K562 (cell line): Measurements from ENCODE around the gene TEDDM1. TPM values are rescaled to one million over a fixed set of nuclear protein-coding genes. Genes with fewer than 3 reads are reported as not detected.
A peak's percentile ranks its signal among the peaks of the same experiment; 100 is the strongest.

ENCODE experiments used
- ATAC-seq: fragments of 200-7000 bp; cut with Tn5 transposase; 3 replicates; pipeline ENCODE4 v1.9.1; 2020; ENCODE audit warnings: moderate library complexity
- BruUV-seq: library from RNA; stranded (reverse); fragments of 400-500 nt; replicated peaks from 2 replicates; lab custom pipeline; 2021; lab: Mats Ljungman, UMichigan
- CTCF ChIA-PET: fragments of 300-600 bp; formaldehyde crosslinking; extraction: SDS; loops from one replicate; lab custom pipeline; 2021; ENCODE audit warnings: low intra/inter-chr PET ratio; lab: Yijun Ruan, JAX
- POLR2A ChIA-PET: fragments of 300-600, 350-650 bp; sonication (Branson Sonifier 250); formaldehyde crosslinking; extraction: SDS; loops from one replicate; lab custom pipeline; 2021; ENCODE audit warnings: antibody characterized with exemption, inconsistent platforms; lab: Yijun Ruan, JAX
- DNase-seq, 4 experiments: peaks; one replicate each; pipeline versions ENCODE4 v3.0.0 to v3.0.0-alpha.2; 2011 to 2018; ENCODE audit warnings: low spot score in 3 of 4, mixed read lengths in 3 of 4; ENCODE audit errors: extremely low read depth in 1 of 4
- FAIRE-seq: peaks from 2 replicates; lab custom pipeline; 2011; peaks lifted over from hg19 to GRCh38; lab: Jason Lieb, UNC
- H2AFZ ChIP-seq: 2 replicates; pipeline ENCODE4 v1.6.0; 2011; ENCODE audit warnings: low read depth, low read length, control low read depth, inconsistent platforms
- H3K27ac ChIP-seq: fragments of 200-600 bp; 3 replicates; pipeline ENCODE4 v1.8.0; 2011; ENCODE audit warnings: low read depth, mild to moderate bottlenecking, control low read depth, inconsistent platforms, low read length, moderate library complexity, mixed read lengths; ENCODE audit errors: extremely low read depth
- H3K27me3 ChIP-seq, 2 experiments: fragments of 300-600 bp in 1 of 2; 2 replicates in 1 of 2; 3 replicates in 1 of 2; pipeline versions ENCODE4 v1.6.0 to v1.8.0; 2011; ENCODE audit warnings: inconsistent platforms in 2 of 2, low read length in 2 of 2, mild to moderate bottlenecking in 1 of 2, mixed read lengths in 1 of 2, moderate library complexity in 1 of 2; ENCODE audit not compliant: control insufficient read depth in 2 of 2, insufficient read depth in 2 of 2
- H3K36me3 ChIP-seq: fragments of 300-600 bp; 3 replicates; pipeline ENCODE4 v1.8.0; 2011; ENCODE audit warnings: mild to moderate bottlenecking, low read length, inconsistent platforms; ENCODE audit not compliant: control insufficient read depth, insufficient read depth
- H3K4me1 ChIP-seq, 2 experiments: fragments of 200-600 bp in 1 of 2; replicated peaks in 1 of 2; 2 replicates in 1 of 2; 3 replicates in 1 of 2; pipeline versions ENCODE4 v1.5.1 to v1.8.0; 2011; ENCODE audit warnings: inconsistent platforms in 2 of 2, low read length in 2 of 2, mild to moderate bottlenecking in 1 of 2, mixed read lengths in 1 of 2, moderate library complexity in 1 of 2; ENCODE audit not compliant: control insufficient read depth in 2 of 2, insufficient read depth in 2 of 2
- H3K4me2 ChIP-seq: 2 replicates; pipeline ENCODE4 v1.6.1; 2011; ENCODE audit warnings: low read length, control low read depth, inconsistent platforms, mixed read lengths; ENCODE audit not compliant: insufficient read depth
- H3K4me3 ChIP-seq: fragments of 200-600 bp; sonication (generic), shearing (Covaris generic); 2 replicates; pipeline ENCODE4 v1.5.1; 2016; ENCODE audit warnings: control low read depth, inconsistent platforms
- H3K79me2 ChIP-seq: fragments of 200-600 bp; 3 replicates; pipeline ENCODE4 v1.8.0; 2011; ENCODE audit warnings: low read length, inconsistent platforms; ENCODE audit not compliant: control insufficient read depth, insufficient read depth
- H3K9ac ChIP-seq, 2 experiments: 2 replicates each; pipeline versions ENCODE4 v1.6.0 to v1.6.1; 2011; ENCODE audit warnings: low read depth in 2 of 2, low read length in 2 of 2, control low read depth in 1 of 2, inconsistent platforms in 1 of 2, mild to moderate bottlenecking in 1 of 2, mixed read lengths in 1 of 2; ENCODE audit not compliant: insufficient read depth in 1 of 2
- H3K9me1 ChIP-seq: one replicate; pipeline ENCODE4 v1.6.0; 2011; ENCODE audit warnings: inconsistent platforms, mild to moderate bottlenecking, low read length, moderate library complexity; ENCODE audit not compliant: control insufficient read depth, insufficient read depth
- H3K9me3 ChIP-seq: replicated peaks from 2 replicates; pipeline ENCODE4 v1.5.1; 2011; ENCODE audit warnings: low read depth, low read length, inconsistent platforms; ENCODE audit not compliant: control insufficient read depth, insufficient read depth
- H4K20me1 ChIP-seq: replicated peaks from 2 replicates; pipeline ENCODE4 v1.6.1; 2011; ENCODE audit warnings: low read length, inconsistent platforms, mixed read lengths; ENCODE audit not compliant: control insufficient read depth, insufficient read depth
- CBX8 ChIP-seq: fragments of 200-600 bp; sonication (generic); IDR thresholded peaks from 2 replicates; pipeline ENCODE4 v1.6.1; 2012; ENCODE audit warnings: borderline replicate concordance, mixed run types, low read depth, mild to moderate bottlenecking, moderate library complexity, mixed read lengths, low read length, control low read depth, inconsistent platforms; ENCODE audit not compliant: poor library complexity, severe bottlenecking; ENCODE audit errors: extremely low read depth
- CEBPB ChIP-seq: fragments of 450-650 bp; IDR thresholded peaks from 2 replicates; pipeline ENCODE4 v1.6.1; 2016; ENCODE audit warnings: missing genetic modification characterization, missing compliant biosample characterization
- E2F3 ChIP-seq: fragments of 250-450 bp; sonication (Bioruptor Pico); IDR thresholded peaks from 2 replicates; pipeline ENCODE4 v1.4.0; 2020; ENCODE audit warnings: mild to moderate bottlenecking
- EZH2 ChIP-seq: IDR thresholded peaks from 2 replicates; pipeline ENCODE4 v1.6.1; 2012; ENCODE audit warnings: low read depth, mild to moderate bottlenecking, inconsistent platforms, low read length, borderline replicate concordance
- HDAC1 ChIP-seq, 2 experiments: fragments of 450-650 bp; IDR thresholded peaks; 2 replicates each; pipeline ENCODE4 v1.6.1; 2016 to 2017; ENCODE audit warnings: inconsistent platforms in 1 of 2, mild to moderate bottlenecking in 1 of 2, moderate library complexity in 1 of 2
- HNRNPK ChIP-seq: fragments of 200-400 bp; formaldehyde crosslinking; IDR thresholded peaks from one replicate; pipeline ENCODE4 v1.6.1; 2018; ENCODE audit warnings: mild to moderate bottlenecking, low read depth, low read length; ENCODE audit not compliant: poor library complexity, severe bottlenecking
- LARP7 ChIP-seq: fragments of 450-650 bp; IDR thresholded peaks from 2 replicates; pipeline ENCODE4 v1.6.1; 2016
- MCM5 ChIP-seq: fragments of 450-650 bp; IDR thresholded peaks from 2 replicates; pipeline ENCODE4 v1.6.1; 2016; ENCODE audit warnings: low read depth
- MLLT1 ChIP-seq, 2 experiments: fragments of 450-650 bp; IDR thresholded peaks; 2 replicates each; pipeline ENCODE4 v1.6.1; 2016
- PRMT5 ChIP-seq: sonication (generic); formaldehyde crosslinking; IDR thresholded peaks from 2 replicates; pipeline ENCODE4 v1.5.0; 2020; ENCODE audit warnings: missing genetic modification reagents
- PYGO2 ChIP-seq: fragments of 450-650 bp; IDR thresholded peaks from 2 replicates; pipeline ENCODE4 v1.6.1; 2016; ENCODE audit warnings: mild to moderate bottlenecking, missing genetic modification characterization, moderate library complexity, missing compliant biosample characterization
- SIX5 ChIP-seq, 2 experiments: IDR thresholded peaks; 2 replicates each; pipeline ENCODE4 v1.6.1; 2011; ENCODE audit warnings: low read length in 2 of 2, borderline replicate concordance in 1 of 2, low read depth in 1 of 2, mild to moderate bottlenecking in 1 of 2, moderate library complexity in 1 of 2; ENCODE audit not compliant: insufficient read depth in 1 of 2
- SMARCC2 ChIP-seq: fragments of 450-650 bp; IDR thresholded peaks from 2 replicates; pipeline ENCODE4 v1.6.1; 2017; ENCODE audit warnings: antibody characterized with exemption, moderate library complexity, mild to moderate bottlenecking, low read depth
- TSHZ1 ChIP-seq: fragments of 250-450 bp; sonication (Bioruptor Pico); IDR thresholded peaks from 2 replicates; pipeline ENCODE4 v1.4.0; 2020; ENCODE audit warnings: mild to moderate bottlenecking, moderate library complexity
- ZNF436 ChIP-seq: fragments of 250-450, 450-650 bp; sonication (Bioruptor Pico); formaldehyde crosslinking; IDR thresholded peaks from 2 replicates; pipeline ENCODE4 v1.7.0; 2020; ENCODE audit warnings: mild to moderate bottlenecking
- ZNF444 ChIP-seq: fragments of 250-450 bp; sonication (Bioruptor Pico); IDR thresholded peaks from 2 replicates; pipeline ENCODE4 v1.4.0; 2020; ENCODE audit warnings: mild to moderate bottlenecking, moderate library complexity
- WGBS: fragments of 100-300 bp; shearing (Covaris generic); methylation state at CpG from one replicate; pipeline ENCODE4 v1.1.6; 2016; ENCODE audit warnings: low coverage, mixed read lengths; ENCODE audit not compliant: insufficient coverage; ENCODE audit errors: missing lambda C conversion rate; 5-methylcytosine and 5-hydroxymethylcytosine counted together
- in situ Hi-C: fragments of 300-500 bp; cut with MboI; formaldehyde crosslinking; loops from 4 replicates; pipeline ENCODE4 v1.15.0; 2018; ENCODE audit warnings: inconsistent platforms, mixed read lengths
- intact Hi-C: fragments of 100-400 bp; cut with micrococcal nuclease; formaldehyde crosslinking; loops from 2 replicates; pipeline ENCODE4 v1.14.2; 2022
- polyA plus RNA-seq, 8 experiments: library from polyadenylated mRNA; depleted of rRNA in 4 of 8; stranded (reverse) in 5 of 8; unstranded in 3 of 8; fragments of >200 nt; fragmentation: Nextera tagmentation in 2 of 8; fragmentation: Illumina TruSeq in 1 of 8; extraction: Ambion mirVana in 2 of 8; extraction: Trizol in 1 of 8; gene quantifications; 2 replicates each; pipeline versions ENCODE4 v1.2.1 to v1.2.3, GENCODE V29; 2011 to 2014; ENCODE audit warnings: inconsistent platforms in 1 of 8, missing spikeins in 1 of 8
- total RNA-seq, 7 experiments: library from RNA; depleted of rRNA in 6 of 7; stranded (reverse); fragments of >200 nt in 6 of 7; fragmentation: Illumina TruSeq in 2 of 7; extraction: Trizol in 2 of 7; gene quantifications; 2 replicates each; pipeline versions ENCODE4 v1.2.1 to v1.2.3, GENCODE V29; 2011 to 2021; ENCODE audit warnings: low replicate concordance in 1 of 7
- TF ChIP-seq, protein P1 (sequence below): fragments of 250-450 bp; sonication (Bioruptor Pico); IDR thresholded peaks from 2 replicates; pipeline ENCODE4 v1.8.0; 2021; ENCODE audit warnings: moderate library complexity, mild to moderate bottlenecking, inconsistent platforms

TEDDM1 gene
- total and polyA plus RNA-seq, 9 of the 15 experiments (the other 6 are each of a cell fraction or from before 2014, with no cell fraction given): not detected

GRCh38 chr1:182380199-182380598, 20.3 kb downstream of the TEDDM1 start:
- H3K27ac ChIP-seq: peak overlapping the region; percentile 9; the same call in 1 of the 3 replicates
- no peak overlapping the region for H3K4me3 ChIP-seq
- no peak overlapping the region; a peak in 1 of 4 replicates for H3K9ac ChIP-seq
- H3K4me2 ChIP-seq: no peak overlapping the region
- BruUV-seq: no TSS peak
- H3K9me1 ChIP-seq: peaks cover 9% of the 10 kb centered on the region
- POLR2A ChIA-PET: interaction anchor here (0.7 to 5.3 kb wide), 10 partner anchors 8 to 235 kb away, joined by 3 to 60 read pairs (median 4); partner anchors contain the start of gene GLUL
- no peak overlapping the region for H2AFZ ChIP-seq
- H3K4me1 ChIP-seq: peaks cover 0 to 5% of the 10 kb centered on the region in 2 experiments; a peak in 3 of 5 replicates
- H3K27me3 ChIP-seq: no peaks in the 10 kb centered on the region
- CTCF ChIA-PET: no interaction called here
- ATAC-seq: no peak
- no peaks in the 10 kb centered on the region for H3K9me3 ChIP-seq
- in situ Hi-C loops (no loop called here), intact Hi-C loops (no loop called here)
- WGBS: 46% methylated on average over 4 of the region's 4 CpGs
- DNase-seq: no peak
- FAIRE-seq: no peak
- H3K36me3 ChIP-seq: peaks cover 40% of the 10 kb centered on the region
- H3K79me2 ChIP-seq: peaks cover 7% of the 10 kb centered on the region; the same call in 2 of the 3 replicates
- TF ChIP-seq, protein P1, sequence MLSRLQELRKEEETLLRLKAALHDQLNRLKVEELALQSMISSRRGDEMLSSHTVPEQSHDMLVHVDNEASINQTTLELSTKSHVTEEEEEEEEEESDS (CRISPR knock-in tag): no peak
- TF ChIP-seq CBX8 (no peak), TSHZ1 (CRISPR knock-in tag) (no peak), MLLT1 (IDR thresholded peaks at IDR 0.05) (no peak), LARP7 (no peak), PRMT5 (no peak), CEBPB (tag) (no peak), ZNF436 (CRISPR knock-in tag) (no peak), EZH2 (no peak), HDAC1 (IDR thresholded peaks at IDR 0.05) (no peak), SIX5 (IDR thresholded peaks at IDR 0.05; ENCODE audit: borderline replicate concordance in 1 of 2, insufficient read depth in 1 of 2, low read depth in 1 of 2, low read length in 2 of 2) (no peak), ZNF444 (CRISPR knock-in tag) (no peak), PYGO2 (tag) (no peak), SMARCC2 (no peak), HNRNPK (no peak), MCM5 (no peak), E2F3 (CRISPR knock-in tag) (no peak)
- H4K20me1 ChIP-seq: 0 out of 2 replicates have a peak, but pooled peaks cover under 1% of the 10 kb centered on the region
